HUES6 (cell line): ENCODE results near the gene GPR33.

Experiments
- H3K27ac ChIP-seq: 2 replicates; pipeline ENCODE4 v1.7.0; 2013; ENCODE audit warnings: low read depth, mild to moderate bottlenecking, low read length, inconsistent platforms
- H3K27me3 ChIP-seq: 2 replicates; pipeline ENCODE4 v1.6.1; 2013; ENCODE audit warnings: low read length; ENCODE audit not compliant: control insufficient read depth, insufficient read depth
- H3K36me3 ChIP-seq: 2 replicates; pipeline ENCODE4 v1.6.1; 2013; ENCODE audit warnings: low read length; ENCODE audit not compliant: control insufficient read depth, insufficient read depth
- H3K4me1 ChIP-seq: 2 replicates; pipeline ENCODE4 v1.6.1; 2013; ENCODE audit warnings: low read length; ENCODE audit not compliant: control insufficient read depth, insufficient read depth
- H3K4me3 ChIP-seq: 2 replicates; pipeline ENCODE4 v1.5.1; 2013; ENCODE audit warnings: low read depth, low read length
- H3K9ac ChIP-seq: one replicate; pipeline ENCODE4 v1.6.1; 2013; ENCODE audit warnings: mild to moderate bottlenecking, low read length
- H3K9me3 ChIP-seq: 2 replicates; pipeline ENCODE4 v1.6.1; 2013; ENCODE audit warnings: low read depth, low read length; ENCODE audit not compliant: control insufficient read depth, insufficient read depth

Gene GPR33

DNA sequence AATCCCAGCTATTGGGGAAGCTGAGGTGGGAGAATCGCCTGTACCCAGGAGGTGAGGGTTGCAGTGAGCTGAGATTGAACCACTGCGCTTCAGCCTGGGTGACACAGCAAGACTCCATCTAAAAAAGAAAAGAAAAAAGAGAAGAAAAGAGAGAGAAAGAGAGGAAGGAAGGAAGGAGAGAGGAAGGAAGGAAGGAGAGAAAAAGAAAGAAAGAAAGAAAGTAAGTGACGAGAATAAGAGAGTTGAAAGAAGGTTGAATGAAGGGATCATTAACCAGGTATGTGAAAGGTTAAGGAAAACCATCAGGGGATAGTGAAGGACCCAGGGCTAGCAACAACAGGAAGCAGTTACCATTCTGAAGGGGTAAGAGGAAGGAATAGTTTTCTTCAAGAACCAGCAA lies 26.3 kb downstream of the GPR33 start:
- Histone ChIP-seq H3K4me1 (peaks cover 14% of the 10 kb centered on the region), H3K9ac (no peak overlapping the region), H3K27ac (no peak overlapping the region), H3K36me3 (no peaks in the 10 kb centered on the region), H3K4me3 (no peak overlapping the region), H3K27me3 (no peaks in the 10 kb centered on the region), H3K9me3 (no peaks in the 10 kb centered on the region)

DNA sequence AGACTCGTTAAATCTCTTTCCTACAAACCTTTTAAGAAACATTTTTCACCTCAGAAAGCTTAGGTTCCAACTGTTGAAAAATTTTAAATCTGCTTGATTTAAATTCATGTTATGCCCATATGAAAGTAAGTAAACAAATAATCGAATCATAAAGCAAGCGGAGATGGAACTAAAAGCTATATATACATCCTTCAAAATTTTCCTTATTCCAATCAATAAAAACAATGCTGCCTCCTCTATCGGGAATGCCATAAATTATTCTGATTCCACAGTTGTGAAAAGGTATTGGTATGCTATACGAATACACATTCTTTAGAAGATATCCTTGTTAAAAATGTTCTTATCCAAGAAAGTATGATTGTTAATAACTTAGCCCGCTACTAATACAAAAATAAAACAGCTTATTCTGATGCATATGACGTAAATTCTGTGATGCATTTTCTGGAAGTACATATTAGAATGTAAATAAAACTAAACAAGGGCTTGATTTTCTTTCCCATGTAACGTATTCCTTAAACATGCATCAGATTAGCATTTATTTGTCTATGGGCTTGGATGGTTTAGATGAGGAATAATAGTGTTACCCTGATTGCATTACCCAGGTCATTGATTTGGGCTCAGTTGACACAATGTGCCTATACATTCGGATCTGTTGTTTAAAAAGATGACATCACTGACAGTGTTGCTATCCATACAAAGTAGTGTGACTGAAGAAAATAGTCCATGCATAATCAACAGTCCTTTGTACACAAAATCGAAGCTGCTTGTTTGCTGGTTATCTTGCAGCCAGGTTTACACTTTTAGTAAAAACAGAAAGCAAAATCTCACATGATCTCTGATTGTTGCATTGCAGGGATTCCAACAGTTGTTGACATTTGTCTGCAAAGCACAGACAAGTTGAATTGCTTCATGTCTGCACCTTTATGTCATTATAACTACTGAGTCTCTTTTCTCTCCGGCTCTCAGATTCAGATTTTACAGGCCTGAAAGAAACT lies 29.9 kb downstream of the GPR33 start:
- Histone ChIP-seq H3K4me3 (peak overlapping the region; percentile 81), H3K9ac (no peak overlapping the region), H3K4me1 (peaks cover 14% of the 10 kb centered on the region), H3K27ac (no peak overlapping the region), H3K27me3 (no peaks in the 10 kb centered on the region), H3K9me3 (no peaks in the 10 kb centered on the region), H3K36me3 (0 out of 2 replicates have a peak, but pooled peaks cover under 1% of the 10 kb centered on the region)

DNA sequence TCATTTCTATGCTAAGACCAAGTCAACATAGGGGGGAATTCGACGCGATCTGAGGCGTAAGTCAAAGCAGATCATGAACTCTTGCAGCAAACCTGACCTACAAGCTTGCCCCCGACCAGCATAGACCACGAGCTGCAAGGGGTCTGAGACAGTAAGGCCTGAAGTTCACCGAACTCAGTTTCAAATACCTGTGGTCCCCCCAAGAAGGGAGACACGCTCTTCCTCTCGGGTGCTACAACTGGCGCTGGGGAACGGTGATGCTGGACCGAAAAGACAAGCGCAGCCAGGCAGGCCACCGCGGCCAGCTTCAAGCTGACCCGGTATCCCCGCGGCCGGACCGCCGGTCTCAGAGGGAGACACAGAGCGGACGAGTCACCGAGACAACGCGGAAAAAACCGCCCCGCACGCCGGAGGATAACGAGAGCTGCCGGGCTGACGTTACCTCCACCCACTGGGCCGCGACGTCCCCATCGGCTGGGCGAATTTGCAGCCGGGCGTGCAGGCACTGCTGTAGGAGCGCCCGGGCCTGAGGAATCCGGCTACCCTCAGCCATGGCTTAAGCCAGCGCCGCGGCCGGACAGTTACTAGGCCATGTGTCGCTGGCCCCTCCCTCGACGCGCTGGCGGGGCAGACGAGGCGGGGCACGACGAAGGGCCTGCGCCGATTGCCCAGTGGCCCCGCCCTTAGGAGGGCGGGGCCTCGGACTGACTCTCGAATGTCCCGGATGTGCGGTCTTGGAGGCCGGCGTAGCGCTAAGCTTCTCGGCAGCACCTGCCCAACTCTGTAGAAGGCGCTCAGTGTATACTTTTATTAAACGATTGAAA lies 30.8 kb downstream of the GPR33 start, which contains the start of gene DTD2:
Gene DTD2 (minus strand): TSS at position 666 of the 824 bp plus-strand sequence. CDS start 113 bp downstream, at position 553.
- no peaks in the 10 kb centered on the region for H3K9me3 ChIP-seq

DNA sequence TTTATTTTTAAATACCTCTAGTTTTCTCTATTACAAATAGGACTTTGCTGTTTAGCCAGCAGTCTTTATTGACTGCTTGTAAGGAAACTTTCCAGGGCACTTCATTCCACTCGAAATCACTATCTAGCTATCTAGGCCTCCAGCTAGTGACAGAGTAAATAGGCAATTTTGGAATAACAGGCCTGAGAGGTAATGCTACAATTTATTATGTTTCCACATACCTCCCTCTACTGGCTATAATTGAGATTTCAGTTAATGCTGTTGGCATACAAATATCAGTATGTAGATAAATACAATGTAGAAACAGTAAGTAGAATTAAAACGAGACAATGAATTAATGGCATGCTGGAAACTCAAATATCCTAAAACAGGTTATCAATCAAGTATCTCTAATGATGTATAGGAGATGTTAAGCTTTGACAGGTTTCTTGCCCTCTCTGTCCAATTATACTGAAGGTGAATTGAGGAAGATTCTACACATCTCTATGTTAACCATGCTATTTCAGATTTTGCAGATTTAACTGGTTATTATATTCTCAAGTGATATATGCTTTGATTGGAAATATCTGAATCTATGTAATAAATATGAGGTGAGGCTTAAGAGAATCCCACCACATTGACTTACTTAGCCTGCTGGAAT lies 37.7 kb downstream of the GPR33 start:
- H3K27me3 ChIP-seq: no peaks in the 10 kb centered on the region
- no peak overlapping the region for H3K27ac ChIP-seq
- H3K4me1 ChIP-seq: no peaks in the 10 kb centered on the region
- no peak overlapping the region for H3K9ac ChIP-seq
- H3K36me3 ChIP-seq: peaks cover 31% of the 10 kb centered on the region
- no peak overlapping the region for H3K4me3 ChIP-seq
- H3K9me3 ChIP-seq: no peaks in the 10 kb centered on the region

More for the DNA sequence above, 30.8 kb downstream of the GPR33 start, which contains the start of gene DTD2:
- Histone ChIP-seq H3K36me3 (peaks cover 8% of the 10 kb centered on the region; the same call in 1 of the 2 replicates), H3K27me3 (no peaks in the 10 kb centered on the region), H3K4me1 (peaks cover 14% of the 10 kb centered on the region), H3K9ac (peak within 1 kb of the TSS; percentile 83), H3K27ac (peak within 1 kb of the TSS; percentile 61; the same call in 1 of the 2 replicates), H3K4me3 (peak within 1 kb of the TSS; percentile 81)

DNA sequence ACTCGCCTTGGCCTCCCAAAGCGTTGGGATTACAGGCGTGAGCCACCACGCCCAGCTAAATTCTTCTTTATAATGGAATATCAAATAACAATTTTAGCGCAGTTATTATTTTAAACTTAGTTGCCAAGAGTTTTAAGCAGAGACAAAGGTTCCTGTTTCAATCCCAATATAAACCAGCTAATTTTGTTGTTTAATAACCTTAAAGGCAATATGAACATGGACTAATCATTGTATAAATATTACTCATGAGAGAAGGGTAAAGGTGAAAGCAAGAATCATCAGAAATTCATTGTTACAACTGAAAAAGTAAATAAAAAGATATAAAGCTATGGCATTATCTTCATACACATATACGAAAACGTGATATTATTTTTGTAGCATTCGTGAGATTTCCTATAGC lies 38.7 kb downstream of the GPR33 start:
- Histone ChIP-seq H3K9ac (no peak overlapping the region), H3K4me3 (no peak overlapping the region), H3K9me3 (no peaks in the 10 kb centered on the region), H3K27ac (no peak overlapping the region), H3K27me3 (no peaks in the 10 kb centered on the region), H3K36me3 (peaks cover 31% of the 10 kb centered on the region), H3K4me1 (no peaks in the 10 kb centered on the region)

DNA sequence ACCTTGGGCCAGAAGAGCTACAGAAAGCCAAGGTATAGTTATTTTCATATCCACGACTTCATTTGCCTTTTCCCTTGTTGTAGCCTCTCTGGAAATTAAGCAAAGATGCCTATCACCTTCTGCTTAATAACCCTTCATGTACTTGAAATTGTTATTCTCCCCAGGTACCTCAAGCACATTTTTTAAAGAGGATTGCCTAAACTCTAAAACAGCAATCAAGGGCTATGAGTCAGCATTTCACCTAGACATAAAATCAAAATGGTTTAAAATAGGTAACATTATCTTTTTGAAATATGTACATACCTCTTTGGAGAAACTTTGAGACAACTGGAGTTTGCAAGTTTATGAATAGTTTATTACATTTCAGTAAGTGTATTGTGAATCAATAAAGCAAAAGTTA lies 42.1 kb downstream of the GPR33 start:
- Histone ChIP-seq H3K9me3 (no peaks in the 10 kb centered on the region), H3K4me1 (no peaks in the 10 kb centered on the region), H3K27me3 (no peaks in the 10 kb centered on the region)

DNA sequence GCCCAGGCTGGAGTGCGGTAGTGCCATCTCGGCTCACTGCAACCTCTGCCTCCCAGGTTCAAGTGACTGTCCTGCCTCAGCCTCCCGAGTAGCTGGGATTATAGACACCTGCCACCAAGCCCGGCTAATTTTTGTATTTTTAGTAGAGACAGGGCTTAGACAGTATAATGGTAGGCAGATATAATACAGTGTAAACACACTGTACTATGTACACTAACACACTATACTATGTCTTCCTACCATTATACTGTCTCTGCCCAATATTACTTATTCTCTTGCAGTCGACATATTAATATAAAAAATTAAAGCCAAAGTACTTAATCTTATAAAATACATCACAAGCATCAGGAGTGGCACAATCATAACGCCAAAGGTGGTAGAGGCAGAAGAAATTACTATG lies 45.6 kb downstream of the GPR33 start:
- no peak overlapping the region for H3K27ac ChIP-seq
- no peak overlapping the region for H3K9ac ChIP-seq
- H3K27me3 ChIP-seq: no peaks in the 10 kb centered on the region
- H3K4me3 ChIP-seq: no peak overlapping the region
- peaks cover 6% of the 10 kb centered on the region; the same call in 1 of the 2 replicates for H3K36me3 ChIP-seq
- H3K4me1 ChIP-seq: no peaks in the 10 kb centered on the region
- H3K9me3 ChIP-seq: peaks cover 7% of the 10 kb centered on the region; the same call in 1 of the 2 replicates

More for the DNA sequence above, 42.1 kb downstream of the GPR33 start:
- H3K36me3 ChIP-seq: peaks cover 14% of the 10 kb centered on the region; the same call in 1 of the 2 replicates
- H3K4me3 ChIP-seq: no peak overlapping the region
- H3K27ac ChIP-seq: no peak overlapping the region
- H3K9ac ChIP-seq: no peak overlapping the region

DNA sequence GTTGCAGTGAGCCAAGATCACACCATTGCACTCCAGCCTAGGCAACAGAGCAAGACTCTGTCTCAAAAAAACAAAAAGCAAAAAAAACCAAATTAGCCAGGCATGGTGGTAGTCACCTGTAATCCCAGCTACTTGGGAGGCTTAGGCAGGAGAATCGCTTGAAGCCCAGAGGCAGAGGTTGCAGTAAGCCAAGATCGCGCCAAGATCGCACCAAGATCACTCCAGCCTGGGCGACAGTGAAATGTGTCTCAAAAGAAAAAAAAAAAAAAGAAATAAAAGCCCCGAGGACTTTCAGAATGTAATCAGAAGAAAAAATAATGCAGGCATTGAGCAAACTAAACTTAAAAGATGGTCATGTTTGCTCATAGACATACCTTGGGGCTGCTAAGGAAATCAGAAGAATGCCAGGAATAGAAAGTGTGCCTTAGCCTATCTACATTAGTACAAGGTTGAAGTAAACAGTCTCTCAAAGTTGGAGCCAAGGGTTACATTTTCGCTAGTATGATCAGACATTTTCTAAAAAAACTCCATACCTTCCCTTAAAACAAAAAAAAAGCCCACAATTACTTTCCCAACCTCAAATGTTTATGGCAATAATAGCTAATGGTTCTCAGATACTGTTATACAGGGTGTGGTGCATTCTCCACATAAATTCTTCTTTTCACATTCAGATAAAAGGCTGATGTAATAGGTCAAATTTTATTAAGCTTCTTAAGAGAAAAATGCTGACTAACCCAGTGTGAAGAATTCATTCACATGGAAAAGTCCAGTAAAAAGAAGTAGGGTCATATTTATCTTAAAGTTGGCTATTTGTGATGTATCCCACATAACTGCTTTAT lies 46.3 kb downstream of the GPR33 start:
- H3K4me3 ChIP-seq: no peak overlapping the region
- H3K9me3 ChIP-seq: peaks cover 7% of the 10 kb centered on the region; the same call in 1 of the 2 replicates
- H3K27me3 ChIP-seq: no peaks in the 10 kb centered on the region
- H3K4me1 ChIP-seq: no peaks in the 10 kb centered on the region
- peaks cover 6% of the 10 kb centered on the region; the same call in 1 of the 2 replicates for H3K36me3 ChIP-seq
- no peak overlapping the region for H3K9ac ChIP-seq
- H3K27ac ChIP-seq: no peak overlapping the region

DNA sequence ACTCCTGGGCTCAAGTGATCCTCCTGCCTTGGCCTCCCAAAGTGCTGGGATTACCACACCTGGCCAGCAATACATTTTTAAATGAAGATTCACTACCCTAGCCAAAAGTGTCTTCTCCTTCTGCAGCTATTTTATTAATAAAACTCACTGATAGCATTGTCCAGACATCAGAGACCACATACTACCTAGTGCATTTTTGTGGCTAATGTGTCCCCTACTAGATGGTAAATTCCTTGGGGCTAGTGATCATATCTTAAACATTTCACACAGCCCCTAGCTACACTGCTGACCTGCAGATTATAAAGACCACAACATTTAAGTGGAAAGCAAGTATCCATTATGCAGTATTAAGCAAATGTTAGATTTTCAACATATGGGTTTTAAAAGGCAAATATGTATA lies 47.6 kb downstream of the GPR33 start:
- Histone ChIP-seq H3K4me3 (no peak overlapping the region), H3K9me3 (peaks cover 7% of the 10 kb centered on the region; the same call in 1 of the 2 replicates), H3K27ac (no peak overlapping the region), H3K4me1 (no peaks in the 10 kb centered on the region), H3K36me3 (peaks cover 6% of the 10 kb centered on the region; the same call in 1 of the 2 replicates), H3K27me3 (no peaks in the 10 kb centered on the region), H3K9ac (no peak overlapping the region)

DNA sequence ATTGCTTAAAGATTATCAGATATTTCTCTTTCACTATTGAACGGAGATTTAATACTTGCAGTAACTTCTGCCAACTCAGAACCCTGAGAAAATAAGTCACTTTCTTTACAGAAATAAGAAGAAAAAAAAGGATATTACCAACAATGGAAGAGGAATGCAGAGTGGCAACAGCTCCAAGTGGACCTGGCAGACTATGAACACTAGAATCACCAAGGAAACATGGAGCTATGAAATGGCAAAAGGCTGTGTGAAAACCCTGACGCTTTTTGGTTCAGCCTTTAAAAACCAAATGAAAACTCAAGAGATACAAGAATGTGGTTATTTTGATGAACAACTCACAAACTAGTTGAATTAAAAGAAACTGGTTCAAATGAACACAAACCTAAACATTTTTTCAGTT lies 48.3 kb downstream of the GPR33 start:
- Histone ChIP-seq H3K9me3 (peaks cover 7% of the 10 kb centered on the region; the same call in 1 of the 2 replicates), H3K4me3 (no peak overlapping the region), H3K36me3 (peaks cover 6% of the 10 kb centered on the region; the same call in 1 of the 2 replicates), H3K4me1 (no peaks in the 10 kb centered on the region), H3K27me3 (no peaks in the 10 kb centered on the region), H3K27ac (no peak overlapping the region), H3K9ac (no peak overlapping the region)
